ENCODE measurements around the gene ACOXL.

The ACOXL gene

GRCh38 chr2:110717734-110718133 lies 14.6 kb upstream of the ACOXL start (continued):
- no peak for TF ChIP-seq ZNF645 (tag by site-specific recombination; IDR thresholded peaks at IDR 0.05)

DNA sequence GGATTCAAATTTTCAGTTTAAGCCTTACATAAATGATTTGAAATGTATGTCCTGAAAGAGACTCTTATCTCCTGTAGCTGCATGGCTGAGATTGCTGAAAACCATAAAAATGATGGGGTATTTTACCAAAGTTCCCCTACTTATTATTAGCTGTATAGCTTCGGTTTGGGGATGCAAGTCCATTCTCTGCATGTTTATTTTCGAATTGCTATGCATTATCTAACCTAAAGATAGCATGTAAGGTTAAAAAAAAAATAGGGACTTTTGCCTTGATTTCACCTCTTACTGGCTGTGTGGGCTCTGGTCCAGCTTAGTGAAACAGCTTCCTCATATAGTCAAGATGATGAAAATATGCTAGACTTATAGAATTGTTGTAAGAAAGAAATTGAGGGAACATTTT lies 14.0 kb upstream of the ACOXL start:
- POLR2A ChIA-PET = no interaction called here

DNA sequence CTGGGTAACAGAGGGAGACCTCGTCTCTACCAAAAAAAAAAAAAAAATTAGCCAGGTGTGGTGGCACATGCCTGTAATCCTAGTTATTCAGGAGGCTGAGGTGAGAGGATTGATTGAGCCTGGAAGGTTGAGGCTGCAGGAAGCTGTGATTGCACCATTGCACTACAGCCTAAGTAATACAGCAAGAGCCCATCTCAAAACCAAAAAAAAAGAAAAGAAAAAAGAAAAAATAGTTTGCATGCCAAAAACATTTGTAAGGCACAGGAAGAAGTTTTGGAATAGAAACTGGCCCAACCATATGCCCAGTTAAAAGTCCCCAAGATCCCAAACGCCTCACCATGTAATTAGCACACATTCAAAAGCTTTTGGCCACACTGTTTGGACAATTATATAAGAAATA lies 13.4 kb upstream of the ACOXL start:
- no peak overlapping the region for H3K27ac ChIP-seq (ENCODE audit: extremely low read depth, low read depth, low read length)
- H3K36me3 ChIP-seq (ENCODE audit: control insufficient read depth in 2 of 2, insufficient read depth in 1 of 2, low read length in 2 of 2) = no peaks in the 10 kb centered on the region
- ChIA-PET POLR2A (no interaction called here), CTCF (interaction anchor here (1.1 kb wide), 1 partner anchor 40 kb away, joined by 5 read pairs; no protein-coding TSS in a partner anchor)
- H3K4me1 ChIP-seq (ENCODE audit: control insufficient read depth, insufficient read depth, low read length) = no peaks in the 10 kb centered on the region
- no peak overlapping the region for H3K4me3 ChIP-seq (ENCODE audit: low read depth, low read length)
- TF ChIP-seq OSR2 (tag by site-specific recombination; IDR thresholded peaks at IDR 0.05) (no peak), TRIM28 (IDR thresholded peaks at IDR 0.05; ENCODE audit: borderline replicate concordance, low read length) (no peak), PRDM1 (tag by site-specific recombination; IDR thresholded peaks at IDR 0.05) (no peak), ZNF155 (tag by site-specific recombination; IDR thresholded peaks at IDR 0.05) (no peak), ZNF132 (tag by site-specific recombination; IDR thresholded peaks at IDR 0.05; ENCODE audit: borderline replicate concordance) (no peak)
- TF ChIP-seq, protein P1, sequence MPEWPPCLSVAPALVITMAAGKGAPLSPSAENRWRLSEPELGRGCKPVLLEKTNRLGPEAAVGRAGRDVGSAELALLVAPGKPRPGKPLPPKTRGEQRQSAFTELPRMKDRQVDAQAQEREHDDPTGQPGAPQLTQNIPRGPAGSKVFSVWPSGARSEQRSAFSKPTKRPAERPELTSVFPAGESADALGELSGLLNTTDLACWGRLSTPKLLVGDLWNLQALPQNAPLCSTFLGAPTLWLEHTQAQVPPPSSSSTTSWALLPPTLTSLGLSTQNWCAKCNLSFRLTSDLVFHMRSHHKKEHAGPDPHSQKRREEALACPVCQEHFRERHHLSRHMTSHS (tag by site-specific recombination; IDR thresholded peaks at IDR 0.05) = no peak
- TF ChIP-seq, protein P2, sequence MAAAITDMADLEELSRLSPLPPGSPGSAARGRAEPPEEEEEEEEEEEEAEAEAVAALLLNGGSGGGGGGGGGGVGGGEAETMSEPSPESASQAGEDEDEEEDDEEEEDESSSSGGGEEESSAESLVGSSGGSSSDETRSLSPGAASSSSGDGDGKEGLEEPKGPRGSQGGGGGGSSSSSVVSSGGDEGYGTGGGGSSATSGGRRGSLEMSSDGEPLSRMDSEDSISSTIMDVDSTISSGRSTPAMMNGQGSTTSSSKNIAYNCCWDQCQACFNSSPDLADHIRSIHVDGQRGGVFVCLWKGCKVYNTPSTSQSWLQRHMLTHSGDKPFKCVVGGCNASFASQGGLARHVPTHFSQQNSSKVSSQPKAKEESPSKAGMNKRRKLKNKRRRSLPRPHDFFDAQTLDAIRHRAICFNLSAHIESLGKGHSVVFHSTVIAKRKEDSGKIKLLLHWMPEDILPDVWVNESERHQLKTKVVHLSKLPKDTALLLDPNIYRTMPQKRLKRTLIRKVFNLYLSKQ (tag by site-specific recombination; IDR thresholded peaks at IDR 0.05; ENCODE audit: borderline replicate concordance) = no peak
- H3K9me3 ChIP-seq (ENCODE audit: control insufficient read depth, insufficient read depth, low read depth, low read length) = no peaks in the 10 kb centered on the region

More for the DNA sequence above, 14.0 kb upstream of the ACOXL start:
- no peak overlapping the region for H3K4me3 ChIP-seq (ENCODE audit: low read depth, low read length)
- CTCF ChIA-PET = no interaction called here
- H3K36me3 ChIP-seq (ENCODE audit: control insufficient read depth in 2 of 2, insufficient read depth in 1 of 2, low read length in 2 of 2) = no peaks in the 10 kb centered on the region
- H3K27ac ChIP-seq (ENCODE audit: extremely low read depth, low read depth, low read length) = no peak overlapping the region
- TF ChIP-seq ZNF629 (tag by site-specific recombination; IDR thresholded peaks at IDR 0.05) (no peak), KLF1 (tag by site-specific recombination; IDR thresholded peaks at IDR 0.05) (no peak), ZNF37A (tag by site-specific recombination; IDR thresholded peaks at IDR 0.05) (no peak), ZNF155 (tag by site-specific recombination; IDR thresholded peaks at IDR 0.05) (no peak), ZFP69B (tag by site-specific recombination; IDR thresholded peaks at IDR 0.05) (no peak), ZNF548 (tag by site-specific recombination; IDR thresholded peaks at IDR 0.05) (no peak), TCF7L2 (IDR thresholded peaks at IDR 0.05; ENCODE audit: borderline replicate concordance, low read depth, low read length) (no peak), ZBTB8A (tag by site-specific recombination; IDR thresholded peaks at IDR 0.05) (no peak), ZNF112 (tag by site-specific recombination; IDR thresholded peaks at IDR 0.05) (no peak), ZNF768 (tag by site-specific recombination; IDR thresholded peaks at IDR 0.05) (no peak), MZF1 (tag by site-specific recombination; IDR thresholded peaks at IDR 0.05; ENCODE audit: borderline replicate concordance) (no peak)
- H3K4me1 ChIP-seq (ENCODE audit: control insufficient read depth, insufficient read depth, low read length) = no peaks in the 10 kb centered on the region
- no peaks in the 10 kb centered on the region for H3K9me3 ChIP-seq (ENCODE audit: control insufficient read depth, insufficient read depth, low read depth, low read length)

DNA sequence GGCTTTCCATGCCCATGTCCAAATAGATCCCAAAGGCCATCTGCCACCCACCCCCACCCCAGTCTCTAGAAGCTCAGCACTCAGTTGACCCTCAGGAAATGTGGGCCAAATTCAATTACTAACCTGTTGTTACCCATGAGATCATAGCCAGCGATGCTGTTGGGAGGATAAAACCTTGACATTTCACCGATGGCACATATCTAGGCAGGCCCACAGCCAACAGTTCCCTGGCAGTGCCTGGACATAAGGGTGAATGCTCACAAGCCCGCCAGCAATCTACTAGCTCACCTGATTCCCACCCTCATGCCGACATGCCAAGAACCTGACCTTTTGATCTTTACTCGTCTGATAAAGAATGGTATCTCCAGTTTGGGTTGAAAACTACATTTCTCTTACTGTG lies 11.8 kb upstream of the ACOXL start:
- ChIA-PET POLR2A (no interaction called here), CTCF (interaction anchor here (0.7 kb wide), 1 partner anchor 18 kb away, joined by 5 read pairs; no protein-coding TSS in a partner anchor)
- Histone ChIP-seq H3K4me3 (ENCODE audit: low read depth, low read length) (no peak overlapping the region), H3K9me3 (ENCODE audit: control insufficient read depth, insufficient read depth, low read depth, low read length) (no peaks in the 10 kb centered on the region), H3K36me3 (ENCODE audit: control insufficient read depth in 2 of 2, insufficient read depth in 1 of 2, low read length in 2 of 2) (no peaks in the 10 kb centered on the region), H3K27ac (ENCODE audit: extremely low read depth, low read depth, low read length) (no peak overlapping the region), H3K4me1 (ENCODE audit: control insufficient read depth, insufficient read depth, low read length) (no peaks in the 10 kb centered on the region)
- TF ChIP-seq KLF8 (tag by site-specific recombination; IDR thresholded peaks at IDR 0.05) (no peak), KLF16 (tag by site-specific recombination; IDR thresholded peaks at IDR 0.05) (no peak), ZNF707 (tag by site-specific recombination; IDR thresholded peaks at IDR 0.05) (no peak), ZNF48 (tag by site-specific recombination; IDR thresholded peaks at IDR 0.05) (no peak)
- TF ChIP-seq, protein P3, sequence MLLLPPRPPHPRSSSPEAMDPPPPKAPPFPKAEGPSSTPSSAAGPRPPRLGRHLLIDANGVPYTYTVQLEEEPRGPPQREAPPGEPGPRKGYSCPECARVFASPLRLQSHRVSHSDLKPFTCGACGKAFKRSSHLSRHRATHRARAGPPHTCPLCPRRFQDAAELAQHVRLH (tag by site-specific recombination; IDR thresholded peaks at IDR 0.05) = no peak
- TF ChIP-seq, protein P4, sequence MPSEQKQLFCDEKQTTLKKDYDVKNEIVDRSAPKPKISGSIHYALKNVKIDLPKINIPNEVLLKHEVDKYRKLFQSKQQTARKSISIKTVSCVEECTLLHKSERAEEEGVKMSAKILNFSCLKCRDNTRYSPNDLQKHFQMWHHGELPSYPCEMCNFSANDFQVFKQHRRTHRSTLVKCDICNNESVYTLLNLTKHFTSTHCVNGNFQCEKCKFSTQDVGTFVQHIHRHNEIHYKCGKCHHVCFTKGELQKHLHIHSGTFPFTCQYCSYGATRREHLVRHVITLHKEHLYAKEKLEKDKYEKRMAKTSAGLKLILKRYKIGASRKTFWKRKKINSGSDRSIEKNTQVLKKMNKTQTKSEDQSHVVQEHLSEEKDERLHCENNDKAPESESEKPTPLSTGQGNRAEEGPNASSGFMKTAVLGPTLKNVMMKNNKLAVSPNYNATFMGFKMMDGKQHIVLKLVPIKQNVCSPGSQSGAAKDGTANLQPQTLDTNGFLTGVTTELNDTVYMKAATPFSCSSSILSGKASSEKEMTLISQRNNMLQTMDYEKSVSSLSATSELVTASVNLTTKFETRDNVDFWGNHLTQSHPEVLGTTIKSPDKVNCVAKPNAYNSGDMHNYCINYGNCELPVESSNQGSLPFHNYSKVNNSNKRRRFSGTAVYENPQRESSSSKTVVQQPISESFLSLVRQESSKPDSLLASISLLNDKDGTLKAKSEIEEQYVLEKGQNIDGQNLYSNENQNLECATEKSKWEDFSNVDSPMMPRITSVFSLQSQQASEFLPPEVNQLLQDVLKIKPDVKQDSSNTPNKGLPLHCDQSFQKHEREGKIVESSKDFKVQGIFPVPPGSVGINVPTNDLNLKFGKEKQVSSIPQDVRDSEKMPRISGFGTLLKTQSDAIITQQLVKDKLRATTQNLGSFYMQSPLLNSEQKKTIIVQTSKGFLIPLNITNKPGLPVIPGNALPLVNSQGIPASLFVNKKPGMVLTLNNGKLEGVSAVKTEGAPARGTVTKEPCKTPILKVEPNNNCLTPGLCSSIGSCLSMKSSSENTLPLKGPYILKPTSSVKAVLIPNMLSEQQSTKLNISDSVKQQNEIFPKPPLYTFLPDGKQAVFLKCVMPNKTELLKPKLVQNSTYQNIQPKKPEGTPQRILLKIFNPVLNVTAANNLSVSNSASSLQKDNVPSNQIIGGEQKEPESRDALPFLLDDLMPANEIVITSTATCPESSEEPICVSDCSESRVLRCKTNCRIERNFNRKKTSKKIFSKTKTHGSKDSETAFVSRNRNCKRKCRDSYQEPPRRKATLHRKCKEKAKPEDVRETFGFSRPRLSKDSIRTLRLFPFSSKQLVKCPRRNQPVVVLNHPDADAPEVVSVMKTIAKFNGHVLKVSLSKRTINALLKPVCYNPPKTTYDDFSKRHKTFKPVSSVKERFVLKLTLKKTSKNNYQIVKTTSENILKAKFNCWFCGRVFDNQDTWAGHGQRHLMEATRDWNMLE (tag by site-specific recombination; conservative IDR thresholded peaks at IDR 0.05; ENCODE audit: low read depth) = no peak

All from HEK293 (cell line).